ENCODE measurements around the gene SLC19A1.

GRCh38 chr21:45511661-45512431 is 30.4 kb downstream of the SLC19A1 start:
- TF ChIP-seq CTCF (IDR thresholded peaks at IDR 0.05) = no peak
- TF ChIP-seq POLR2A (IDR thresholded peaks at IDR 0.05) = no peak
- no peak for TF ChIP-seq POLR2AphosphoS5 (IDR thresholded peaks at IDR 0.05)
- no peak for TF ChIP-seq EP300 (IDR thresholded peaks at IDR 0.05)
